Liver (tissue), 9 donors: ENCODE results near the gene TMEM109. TPM values are rescaled to one million over a fixed set of nuclear protein-coding genes. Genes with fewer than 3 reads are reported as not detected.

Experiments
- DNase-seq: peaks from one replicate; pipeline ENCODE4 v3.0.0-alpha.2; 2017; ENCODE audit warnings: low spot score
- H3K27ac ChIP-seq, 2 donors: one replicate each; pipeline ENCODE4 v1.7.0; 2013; ENCODE audit warnings: inconsistent platforms in 2 of 2, low read length in 2 of 2, control low read depth in 1 of 2, low read depth in 1 of 2, mild to moderate bottlenecking in 1 of 2
- H3K27me3 ChIP-seq, 4 donors: one replicate each; pipeline versions ENCODE4 v1.6.1 to v1.7.0; 2013; ENCODE audit warnings: low read length in 3 of 4, inconsistent platforms in 1 of 4, mild to moderate bottlenecking in 1 of 4, moderate library complexity in 1 of 4; ENCODE audit not compliant: control insufficient read depth in 4 of 4, insufficient read depth in 4 of 4
- H3K36me3 ChIP-seq, 4 donors: one replicate each; pipeline versions ENCODE4 v1.6.1 to v1.7.0; 2013; ENCODE audit warnings: low read length in 3 of 4, mild to moderate bottlenecking in 3 of 4, low read depth in 1 of 4, moderate library complexity in 1 of 4; ENCODE audit not compliant: control insufficient read depth in 4 of 4, insufficient read depth in 3 of 4
- H3K4me1 ChIP-seq, 4 donors: one replicate each; pipeline versions ENCODE4 v1.6.1 to v1.7.0; 2013; ENCODE audit warnings: low read length in 3 of 4, mild to moderate bottlenecking in 3 of 4, moderate library complexity in 1 of 4; ENCODE audit not compliant: control insufficient read depth in 4 of 4, insufficient read depth in 4 of 4
- H3K4me3 ChIP-seq, 3 donors: one replicate each; pipeline versions ENCODE4 v1.6.1 to v1.7.0; 2013; ENCODE audit warnings: low read length in 3 of 3, control low read depth in 1 of 3, low read depth in 1 of 3, mild to moderate bottlenecking in 1 of 3
- H3K9ac ChIP-seq, 2 donors: one replicate each; pipeline ENCODE4 v1.7.0; 2013; ENCODE audit warnings: low read length in 2 of 2, mild to moderate bottlenecking in 2 of 2, moderate library complexity in 2 of 2, control low read depth in 1 of 2, low read depth in 1 of 2
- H3K9me3 ChIP-seq, 4 donors: one replicate each; pipeline versions ENCODE4 v1.6.1 to v1.7.0; 2013; ENCODE audit warnings: low read length in 3 of 4; ENCODE audit not compliant: control insufficient read depth in 4 of 4
- EGR1 ChIP-seq, 2 donors: IDR thresholded peaks; 2 replicates each; pipeline ENCODE4 v1.6.1; 2016 to 2018; ENCODE audit warnings: antibody characterized with exemption in 2 of 2, low read depth in 2 of 2
- FOXA1 ChIP-seq: IDR thresholded peaks from 2 replicates; pipeline ENCODE4 v1.6.1; 2016; ENCODE audit warnings: antibody characterized with exemption
- FOXA2 ChIP-seq: IDR thresholded peaks from 2 replicates; pipeline ENCODE4 v1.6.1; 2016; ENCODE audit warnings: antibody characterized with exemption
- GABPA ChIP-seq, 2 donors: IDR thresholded peaks in 1 of 2; conservative IDR thresholded peaks in 1 of 2; 2 replicates each; pipeline ENCODE4 v1.6.1; 2016; ENCODE audit warnings: antibody characterized with exemption in 2 of 2, mild to moderate bottlenecking in 1 of 2, moderate library complexity in 1 of 2
- HNF4A ChIP-seq, 2 donors: conservative IDR thresholded peaks; 2 replicates each; pipeline ENCODE4 v1.6.1; 2016; ENCODE audit warnings: antibody characterized with exemption in 2 of 2, mild to moderate bottlenecking in 2 of 2
- HNF4G ChIP-seq: IDR thresholded peaks from 2 replicates; pipeline ENCODE4 v1.6.1; 2016; ENCODE audit warnings: antibody characterized with exemption
- JUND ChIP-seq, 2 donors: IDR thresholded peaks; 2 replicates each; pipeline ENCODE4 v1.6.1; 2016; ENCODE audit warnings: antibody characterized with exemption in 2 of 2
- NR2F2 ChIP-seq: IDR thresholded peaks from 2 replicates; pipeline ENCODE4 v1.6.1; 2016; ENCODE audit warnings: antibody characterized with exemption
- RAD21 ChIP-seq, 2 donors: IDR thresholded peaks; 2 replicates each; pipeline ENCODE4 v1.6.1; 2016; ENCODE audit warnings: antibody characterized with exemption in 2 of 2, mild to moderate bottlenecking in 2 of 2
- RXRA ChIP-seq, 2 donors: IDR thresholded peaks; 2 replicates each; pipeline ENCODE4 v1.6.1; 2017 to 2018; ENCODE audit warnings: antibody characterized with exemption in 2 of 2, mild to moderate bottlenecking in 1 of 2
- SP1 ChIP-seq: IDR thresholded peaks from 2 replicates; pipeline ENCODE4 v1.6.1; 2018; ENCODE audit warnings: antibody characterized with exemption, mild to moderate bottlenecking
- TAF1 ChIP-seq: conservative IDR thresholded peaks from 2 replicates; pipeline ENCODE4 v1.6.1; 2016; ENCODE audit warnings: antibody characterized with exemption, mild to moderate bottlenecking
- YY1 ChIP-seq: IDR thresholded peaks from 2 replicates; pipeline ENCODE4 v1.6.1; 2016; ENCODE audit warnings: antibody characterized with exemption, mild to moderate bottlenecking
- WGBS: extraction: QIAGEN DNeasy Blood & Tissue Kit; methylation state at CpG from one replicate; pipeline ENCODE4 v1.1.7; 2013; 5-methylcytosine and 5-hydroxymethylcytosine counted together
- polyA plus RNA-seq, 2 donors: library from polyadenylated mRNA; stranded (reverse) in 1 of 2; unstranded in 1 of 2; fragments of 200-250 nt in 1 of 2; fragments of >200 nt in 1 of 2; fragmentation: Nextera tagmentation in 1 of 2; extraction: Ambion mirVana in 1 of 2; gene quantifications; one replicate each; pipeline versions ENCODE4 v1.2.1 to v1.2.3, GENCODE V29; 2013 to 2015
- total RNA-seq, 2 donors: library from RNA; depleted of rRNA; stranded (reverse); fragments of >200 nt; gene quantifications; one replicate each; pipeline ENCODE4 v1.2.3, GENCODE V29; 2014
- TF ChIP-seq, protein P1 (sequence below): IDR thresholded peaks from 2 replicates; pipeline ENCODE4 v1.6.1; 2016; ENCODE audit warnings: antibody characterized with exemption, mild to moderate bottlenecking
- TF ChIP-seq, protein P2 (sequence below): IDR thresholded peaks from 2 replicates; pipeline ENCODE4 v1.6.1; 2016; ENCODE audit warnings: antibody characterized with exemption
- TF ChIP-seq, protein P3 (sequence below): fragments of 150-350 bp; IDR thresholded peaks from 2 replicates; pipeline ENCODE4 v1.5.1; 2017; ENCODE audit warnings: improper control_type of control experiment, low read depth, low read length; ENCODE audit not compliant: missing input control
- TF ChIP-seq, protein P4 (sequence below): IDR thresholded peaks from 2 replicates; pipeline ENCODE4 v1.6.1; 2016; ENCODE audit warnings: antibody characterized with exemption
- TF ChIP-seq, protein P5 (sequence below): IDR thresholded peaks from 2 replicates; pipeline ENCODE4 v1.6.1; 2016; ENCODE audit warnings: antibody characterized with exemption
- donor health status: healthy.
- donor health status: healthy.
- donor health status: healthy.
- donor health status: healthy.
- donor health status: healthy.

The TMEM109 gene
- total and polyA plus RNA-seq, 4 donors: 20.6 to 40.3 (median 30.6) TPM

DNA sequence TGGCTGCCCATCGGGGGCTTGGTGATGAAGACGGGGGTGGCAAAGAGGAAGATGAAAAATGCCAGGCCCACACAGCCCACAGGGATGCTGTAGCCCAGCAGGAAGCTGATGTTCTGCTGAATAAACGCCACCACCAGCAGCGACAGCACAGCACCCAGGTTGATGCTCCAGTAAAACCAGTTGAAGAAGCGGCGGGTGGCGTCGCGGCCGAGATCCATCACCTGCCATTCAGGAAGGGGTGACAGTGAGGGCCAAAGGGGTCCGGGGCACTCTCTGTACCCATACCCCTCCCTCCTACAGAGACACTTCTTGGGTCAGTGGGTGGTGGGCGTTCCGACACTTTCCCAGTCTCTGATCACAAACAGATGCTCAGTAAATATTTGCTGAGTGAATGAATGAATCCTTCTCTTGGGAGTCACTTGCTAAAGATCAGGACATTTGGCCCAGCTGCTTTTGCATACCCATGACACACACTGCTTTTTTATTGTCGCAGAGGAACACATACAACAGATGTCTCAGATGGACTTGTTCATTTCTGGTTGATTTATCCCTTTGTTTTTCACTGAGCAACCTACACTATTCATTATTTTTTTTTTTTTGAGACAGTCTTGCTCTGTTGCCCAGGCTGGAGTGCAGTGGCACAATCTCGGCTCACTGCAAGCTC, 32.8 kb downstream of the TMEM109 start:
- H3K36me3 ChIP-seq: peaks cover 0 to 21% (median 5%) of the 10 kb centered on the region in 4 donors
- peaks cover 4 to 15% (median 8%) of the 10 kb centered on the region in 4 donors for H3K4me1 ChIP-seq
- 92% methylated on average over 15 of the region's 15 CpGs for WGBS
- no peak for DNase-seq
- TF ChIP-seq RXRA (IDR thresholded peaks at IDR 0.05): no peak
- TF ChIP-seq RAD21 (IDR thresholded peaks at IDR 0.05): no peak
- no peak for TF ChIP-seq SP1
- TF ChIP-seq, protein P1, sequence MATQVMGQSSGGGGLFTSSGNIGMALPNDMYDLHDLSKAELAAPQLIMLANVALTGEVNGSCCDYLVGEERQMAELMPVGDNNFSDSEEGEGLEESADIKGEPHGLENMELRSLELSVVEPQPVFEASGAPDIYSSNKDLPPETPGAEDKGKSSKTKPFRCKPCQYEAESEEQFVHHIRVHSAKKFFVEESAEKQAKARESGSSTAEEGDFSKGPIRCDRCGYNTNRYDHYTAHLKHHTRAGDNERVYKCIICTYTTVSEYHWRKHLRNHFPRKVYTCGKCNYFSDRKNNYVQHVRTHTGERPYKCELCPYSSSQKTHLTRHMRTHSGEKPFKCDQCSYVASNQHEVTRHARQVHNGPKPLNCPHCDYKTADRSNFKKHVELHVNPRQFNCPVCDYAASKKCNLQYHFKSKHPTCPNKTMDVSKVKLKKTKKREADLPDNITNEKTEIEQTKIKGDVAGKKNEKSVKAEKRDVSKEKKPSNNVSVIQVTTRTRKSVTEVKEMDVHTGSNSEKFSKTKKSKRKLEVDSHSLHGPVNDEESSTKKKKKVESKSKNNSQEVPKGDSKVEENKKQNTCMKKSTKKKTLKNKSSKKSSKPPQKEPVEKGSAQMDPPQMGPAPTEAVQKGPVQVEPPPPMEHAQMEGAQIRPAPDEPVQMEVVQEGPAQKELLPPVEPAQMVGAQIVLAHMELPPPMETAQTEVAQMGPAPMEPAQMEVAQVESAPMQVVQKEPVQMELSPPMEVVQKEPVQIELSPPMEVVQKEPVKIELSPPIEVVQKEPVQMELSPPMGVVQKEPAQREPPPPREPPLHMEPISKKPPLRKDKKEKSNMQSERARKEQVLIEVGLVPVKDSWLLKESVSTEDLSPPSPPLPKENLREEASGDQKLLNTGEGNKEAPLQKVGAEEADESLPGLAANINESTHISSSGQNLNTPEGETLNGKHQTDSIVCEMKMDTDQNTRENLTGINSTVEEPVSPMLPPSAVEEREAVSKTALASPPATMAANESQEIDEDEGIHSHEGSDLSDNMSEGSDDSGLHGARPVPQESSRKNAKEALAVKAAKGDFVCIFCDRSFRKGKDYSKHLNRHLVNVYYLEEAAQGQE: no peak
- TF ChIP-seq NR2F2: no peak
- TF ChIP-seq HNF4G: no peak
- no peak for TF ChIP-seq TAF1
- TF ChIP-seq, protein P2, sequence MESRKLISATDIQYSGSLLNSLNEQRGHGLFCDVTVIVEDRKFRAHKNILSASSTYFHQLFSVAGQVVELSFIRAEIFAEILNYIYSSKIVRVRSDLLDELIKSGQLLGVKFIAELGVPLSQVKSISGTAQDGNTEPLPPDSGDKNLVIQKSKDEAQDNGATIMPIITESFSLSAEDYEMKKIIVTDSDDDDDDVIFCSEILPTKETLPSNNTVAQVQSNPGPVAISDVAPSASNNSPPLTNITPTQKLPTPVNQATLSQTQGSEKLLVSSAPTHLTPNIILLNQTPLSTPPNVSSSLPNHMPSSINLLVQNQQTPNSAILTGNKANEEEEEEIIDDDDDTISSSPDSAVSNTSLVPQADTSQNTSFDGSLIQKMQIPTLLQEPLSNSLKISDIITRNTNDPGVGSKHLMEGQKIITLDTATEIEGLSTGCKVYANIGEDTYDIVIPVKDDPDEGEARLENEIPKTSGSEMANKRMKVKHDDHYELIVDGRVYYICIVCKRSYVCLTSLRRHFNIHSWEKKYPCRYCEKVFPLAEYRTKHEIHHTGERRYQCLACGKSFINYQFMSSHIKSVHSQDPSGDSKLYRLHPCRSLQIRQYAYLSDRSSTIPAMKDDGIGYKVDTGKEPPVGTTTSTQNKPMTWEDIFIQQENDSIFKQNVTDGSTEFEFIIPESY: no peak
- no peak for TF ChIP-seq JUND (IDR thresholded peaks at IDR 0.05)
- TF ChIP-seq GABPA (IDR thresholded peaks at IDR 0.05 in 1 of 2, conservative IDR thresholded peaks at IDR 0.05 in 1 of 2): no peak
- TF ChIP-seq FOXA1: no peak
- TF ChIP-seq, protein P3, sequence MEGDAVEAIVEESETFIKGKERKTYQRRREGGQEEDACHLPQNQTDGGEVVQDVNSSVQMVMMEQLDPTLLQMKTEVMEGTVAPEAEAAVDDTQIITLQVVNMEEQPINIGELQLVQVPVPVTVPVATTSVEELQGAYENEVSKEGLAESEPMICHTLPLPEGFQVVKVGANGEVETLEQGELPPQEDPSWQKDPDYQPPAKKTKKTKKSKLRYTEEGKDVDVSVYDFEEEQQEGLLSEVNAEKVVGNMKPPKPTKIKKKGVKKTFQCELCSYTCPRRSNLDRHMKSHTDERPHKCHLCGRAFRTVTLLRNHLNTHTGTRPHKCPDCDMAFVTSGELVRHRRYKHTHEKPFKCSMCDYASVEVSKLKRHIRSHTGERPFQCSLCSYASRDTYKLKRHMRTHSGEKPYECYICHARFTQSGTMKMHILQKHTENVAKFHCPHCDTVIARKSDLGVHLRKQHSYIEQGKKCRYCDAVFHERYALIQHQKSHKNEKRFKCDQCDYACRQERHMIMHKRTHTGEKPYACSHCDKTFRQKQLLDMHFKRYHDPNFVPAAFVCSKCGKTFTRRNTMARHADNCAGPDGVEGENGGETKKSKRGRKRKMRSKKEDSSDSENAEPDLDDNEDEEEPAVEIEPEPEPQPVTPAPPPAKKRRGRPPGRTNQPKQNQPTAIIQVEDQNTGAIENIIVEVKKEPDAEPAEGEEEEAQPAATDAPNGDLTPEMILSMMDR: no peak
- no peak for TF ChIP-seq FOXA2
- no peak for TF ChIP-seq EGR1 (IDR thresholded peaks at IDR 0.05; ENCODE audit: low read depth in 2 of 2)
- no peak for TF ChIP-seq YY1
- TF ChIP-seq HNF4A (conservative IDR thresholded peaks at IDR 0.05): no peak
- TF ChIP-seq, protein P4, sequence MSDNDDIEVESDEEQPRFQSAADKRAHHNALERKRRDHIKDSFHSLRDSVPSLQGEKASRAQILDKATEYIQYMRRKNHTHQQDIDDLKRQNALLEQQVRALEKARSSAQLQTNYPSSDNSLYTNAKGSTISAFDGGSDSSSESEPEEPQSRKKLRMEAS: no peak
- TF ChIP-seq, protein P5, sequence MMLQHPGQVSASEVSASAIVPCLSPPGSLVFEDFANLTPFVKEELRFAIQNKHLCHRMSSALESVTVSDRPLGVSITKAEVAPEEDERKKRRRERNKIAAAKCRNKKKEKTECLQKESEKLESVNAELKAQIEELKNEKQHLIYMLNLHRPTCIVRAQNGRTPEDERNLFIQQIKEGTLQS: no peak
- no peaks in the 10 kb centered on the region for H3K9me3 ChIP-seq
- no peak overlapping the region for H3K4me3 ChIP-seq
- no peak overlapping the region for H3K27ac ChIP-seq
- no peak overlapping the region for H3K9ac ChIP-seq
- H3K27me3 ChIP-seq: no peaks in the 10 kb centered on the region
